ENCODE results near the gene SUGCT.
A peak's percentile ranks its signal among the peaks of the same experiment; 100 is the strongest.

SUGCT gene

DNA sequence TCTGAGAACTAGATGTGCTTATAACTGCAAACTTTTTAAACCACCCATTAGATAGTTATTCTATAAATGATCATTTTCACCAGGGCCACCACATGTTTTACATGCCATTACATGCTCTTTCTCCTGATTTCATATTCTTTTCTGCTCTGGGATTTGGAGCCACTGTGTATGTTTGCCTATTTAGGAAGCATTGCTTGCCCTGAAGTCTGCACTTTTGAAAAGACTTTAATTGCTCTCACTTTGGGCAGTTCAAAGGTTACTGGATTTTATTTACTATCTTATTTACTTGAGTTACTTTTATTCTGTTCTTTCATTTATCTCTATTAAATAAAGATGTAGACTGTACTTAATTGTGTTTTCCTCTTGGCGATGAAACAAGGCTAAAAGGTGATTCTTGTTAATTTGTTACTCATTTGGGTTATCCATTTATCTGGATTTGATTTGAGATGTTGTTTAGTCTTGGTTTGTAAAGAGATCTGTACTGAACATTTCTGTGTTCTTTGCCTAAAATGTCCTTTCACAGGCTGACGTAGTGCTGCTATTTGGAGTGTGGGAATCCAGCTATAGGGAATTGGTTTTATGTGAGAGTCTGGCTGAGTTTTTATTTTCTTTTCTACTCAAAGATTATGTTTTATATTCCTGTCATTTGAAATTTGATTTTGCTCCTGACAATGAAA lies 88.8 kb downstream of the SUGCT start:
- H3K79me2 ChIP-seq (ENCODE audit: insufficient read depth, low read length) = no peaks in the 10 kb centered on the region
- no peaks in the 10 kb centered on the region for H4K20me1 ChIP-seq (ENCODE audit: insufficient read depth, low read length)
- H3K9me3 ChIP-seq (ENCODE audit: insufficient read depth, low read length, severe bottlenecking) = no peaks in the 10 kb centered on the region
- no peaks in the 10 kb centered on the region for H3K4me1 ChIP-seq (ENCODE audit: insufficient read depth, low read length)
- ATAC-seq (ENCODE audit: insufficient read depth, low read depth) (no peak), DNase-seq (no peak)
- H3K4me2 ChIP-seq (ENCODE audit: insufficient read depth, low read length) = no peak overlapping the region
- H2AFZ ChIP-seq (ENCODE audit: low read depth, low read length) = no peak overlapping the region
- TF ChIP-seq, protein P1, sequence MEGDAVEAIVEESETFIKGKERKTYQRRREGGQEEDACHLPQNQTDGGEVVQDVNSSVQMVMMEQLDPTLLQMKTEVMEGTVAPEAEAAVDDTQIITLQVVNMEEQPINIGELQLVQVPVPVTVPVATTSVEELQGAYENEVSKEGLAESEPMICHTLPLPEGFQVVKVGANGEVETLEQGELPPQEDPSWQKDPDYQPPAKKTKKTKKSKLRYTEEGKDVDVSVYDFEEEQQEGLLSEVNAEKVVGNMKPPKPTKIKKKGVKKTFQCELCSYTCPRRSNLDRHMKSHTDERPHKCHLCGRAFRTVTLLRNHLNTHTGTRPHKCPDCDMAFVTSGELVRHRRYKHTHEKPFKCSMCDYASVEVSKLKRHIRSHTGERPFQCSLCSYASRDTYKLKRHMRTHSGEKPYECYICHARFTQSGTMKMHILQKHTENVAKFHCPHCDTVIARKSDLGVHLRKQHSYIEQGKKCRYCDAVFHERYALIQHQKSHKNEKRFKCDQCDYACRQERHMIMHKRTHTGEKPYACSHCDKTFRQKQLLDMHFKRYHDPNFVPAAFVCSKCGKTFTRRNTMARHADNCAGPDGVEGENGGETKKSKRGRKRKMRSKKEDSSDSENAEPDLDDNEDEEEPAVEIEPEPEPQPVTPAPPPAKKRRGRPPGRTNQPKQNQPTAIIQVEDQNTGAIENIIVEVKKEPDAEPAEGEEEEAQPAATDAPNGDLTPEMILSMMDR (IDR thresholded peaks at IDR 0.05; ENCODE audit: borderline replicate concordance, extremely low read depth, low read length, poor library complexity, severe bottlenecking) = no peak
- TF ChIP-seq EZH2 (IDR thresholded peaks at IDR 0.05; ENCODE audit: borderline replicate concordance, low read depth, low read length, severe bottlenecking) = no peak
- no peak overlapping the region for H3K27ac ChIP-seq (ENCODE audit: low read length)
- no peak overlapping the region for H3K9ac ChIP-seq (ENCODE audit: low read depth, low read length)
- H3K27me3 ChIP-seq (ENCODE audit: insufficient read depth, low read length, poor library complexity) = no peaks in the 10 kb centered on the region
- H3K36me3 ChIP-seq (ENCODE audit: insufficient read depth, low read length) = no peaks in the 10 kb centered on the region
- H3K4me3 ChIP-seq (ENCODE audit: low read depth in 1 of 2, low read length in 2 of 2) = no peak overlapping the region

DNA sequence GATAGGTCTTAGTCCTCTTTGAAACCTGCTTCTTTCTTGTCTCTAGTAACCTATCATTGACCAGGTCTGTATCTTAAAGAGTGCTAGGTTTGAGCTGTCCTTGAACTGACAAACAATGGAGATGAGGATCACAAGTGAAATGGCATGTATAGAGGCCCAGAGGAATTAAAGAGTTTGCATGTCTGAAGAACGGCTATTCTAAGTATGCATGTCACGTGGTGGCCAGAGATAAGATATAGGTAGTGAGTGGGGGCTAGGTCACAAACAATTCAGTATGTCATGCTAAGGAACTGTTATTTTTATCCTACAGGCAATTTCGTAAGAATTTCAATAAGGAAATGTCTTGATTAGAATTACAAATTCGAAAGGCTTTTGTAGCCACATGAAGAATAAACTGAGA lies 95.3 kb downstream of the SUGCT start:
- no peaks in the 10 kb centered on the region for H3K36me3 ChIP-seq (ENCODE audit: insufficient read depth, low read length)
- no peaks in the 10 kb centered on the region for H3K9me3 ChIP-seq (ENCODE audit: insufficient read depth, low read length, severe bottlenecking)
- H3K4me3 ChIP-seq (ENCODE audit: low read depth in 1 of 2, low read length in 2 of 2) = no peak overlapping the region
- H3K27me3 ChIP-seq (ENCODE audit: insufficient read depth, low read length, poor library complexity) = no peaks in the 10 kb centered on the region
- H4K20me1 ChIP-seq (ENCODE audit: insufficient read depth, low read length) = no peaks in the 10 kb centered on the region
- H3K79me2 ChIP-seq (ENCODE audit: insufficient read depth, low read length) = no peaks in the 10 kb centered on the region
- ATAC-seq (ENCODE audit: insufficient read depth, low read depth) (no peak), DNase-seq (no peak)
- no peak overlapping the region for H3K9ac ChIP-seq (ENCODE audit: low read depth, low read length)
- no peak overlapping the region for H2AFZ ChIP-seq (ENCODE audit: low read depth, low read length)
- TF ChIP-seq EZH2 (IDR thresholded peaks at IDR 0.05; ENCODE audit: borderline replicate concordance, low read depth, low read length, severe bottlenecking) = no peak
- TF ChIP-seq, protein P1 (IDR thresholded peaks at IDR 0.05; ENCODE audit: borderline replicate concordance, extremely low read depth, low read length, poor library complexity, severe bottlenecking) = no peak
- H3K27ac ChIP-seq (ENCODE audit: low read length) = no peak overlapping the region
- H3K4me1 ChIP-seq (ENCODE audit: insufficient read depth, low read length) = peaks cover 11% of the 10 kb centered on the region
- H3K4me2 ChIP-seq (ENCODE audit: insufficient read depth, low read length) = no peak overlapping the region

DNA sequence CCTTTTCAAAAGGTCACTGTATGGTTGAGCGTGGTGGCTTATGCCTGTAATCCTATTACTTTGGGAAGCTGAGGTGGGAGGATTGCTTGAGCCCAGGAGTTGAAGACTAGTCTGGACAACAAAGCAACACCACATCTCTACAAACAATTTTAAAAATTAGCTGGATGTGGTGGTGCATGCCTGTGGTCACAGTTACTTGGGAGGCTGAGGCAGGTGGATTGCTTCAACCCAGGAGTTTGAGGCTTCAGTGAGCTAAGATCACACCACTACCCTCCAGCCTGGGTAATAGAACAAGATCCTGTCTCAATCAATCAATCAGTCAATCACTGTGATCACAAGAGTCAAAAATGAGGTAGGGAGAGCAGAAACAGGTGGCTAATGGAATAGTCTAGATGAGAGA lies 97.0 kb downstream of the SUGCT start:
- Histone ChIP-seq H3K27me3 (ENCODE audit: insufficient read depth, low read length, poor library complexity) (no peaks in the 10 kb centered on the region), H3K4me3 (ENCODE audit: low read depth in 1 of 2, low read length in 2 of 2) (no peak overlapping the region), H3K27ac (ENCODE audit: low read length) (no peak overlapping the region), H3K4me2 (ENCODE audit: insufficient read depth, low read length) (no peak overlapping the region), H4K20me1 (ENCODE audit: insufficient read depth, low read length) (no peaks in the 10 kb centered on the region), H3K36me3 (ENCODE audit: insufficient read depth, low read length) (no peaks in the 10 kb centered on the region), H3K9me3 (ENCODE audit: insufficient read depth, low read length, severe bottlenecking) (no peaks in the 10 kb centered on the region), H3K79me2 (ENCODE audit: insufficient read depth, low read length) (no peaks in the 10 kb centered on the region), H2AFZ (ENCODE audit: low read depth, low read length) (peak overlapping the region; percentile 13; the same call in 1 of the 2 replicates), H3K9ac (ENCODE audit: low read depth, low read length) (no peak overlapping the region), H3K4me1 (ENCODE audit: insufficient read depth, low read length) (peaks cover 11% of the 10 kb centered on the region)
- TF ChIP-seq EZH2 (IDR thresholded peaks at IDR 0.05; ENCODE audit: borderline replicate concordance, low read depth, low read length, severe bottlenecking) = no peak
- TF ChIP-seq, protein P1 (IDR thresholded peaks at IDR 0.05; ENCODE audit: borderline replicate concordance, extremely low read depth, low read length, poor library complexity, severe bottlenecking) = no peak
- no peak for ATAC-seq (ENCODE audit: insufficient read depth, low read depth)
- DNase-seq = no peak

Measured in DND-41 (cell line).